Endometrial microvascular endothelial cells (primary cell): ENCODE results near the gene TIMM13. TPM values are rescaled to one million over a fixed set of nuclear protein-coding genes. Genes with fewer than 3 reads are reported as not detected.

ENCODE experiments used
- in situ Hi-C: cut with HindIII; loops from 2 replicates; pipeline ENCODE4 v1.10.0; 2017; ENCODE audit warnings: low sequenced_read_pairs, low pct_unique_long_range_greater_than_20kb; ENCODE audit errors: inconsistent ontology term
- total RNA-seq: library from RNA; depleted of rRNA; stranded (reverse); fragments of >200 nt; gene quantifications from one replicate; pipeline ENCODE4 v1.2.3, GENCODE V29; 2015; ENCODE audit errors: inconsistent ontology term

Gene TIMM13
- total RNA-seq, 1 donor from 2014 or later, result 65.0 TPM

DNA sequence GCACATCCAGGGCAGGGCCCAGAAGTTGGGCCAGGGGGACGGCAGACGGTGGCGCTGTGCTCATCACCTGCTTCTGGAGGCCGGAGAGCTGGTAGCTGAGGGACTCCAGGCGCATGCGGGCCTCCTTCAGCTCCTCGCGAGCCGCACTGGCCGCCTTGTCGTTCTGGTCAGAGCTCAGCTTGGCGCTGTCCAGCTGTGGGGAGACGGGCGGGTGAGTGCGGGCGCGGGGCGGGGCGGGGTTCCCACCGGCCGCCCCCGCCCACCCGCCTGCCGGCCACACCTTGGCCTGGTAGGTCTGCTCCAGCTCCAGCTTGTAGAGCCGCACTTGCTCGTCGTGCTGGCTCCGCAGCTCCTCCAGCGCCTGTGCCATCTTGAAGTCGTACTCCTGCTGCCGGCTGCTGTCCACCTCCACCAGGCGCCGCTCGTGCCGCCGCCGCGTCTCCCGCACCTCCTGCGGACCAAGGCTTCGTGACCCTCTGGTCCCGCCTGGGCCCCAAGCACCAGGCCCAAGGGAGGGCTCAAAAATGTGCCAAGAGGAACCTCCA, 7.4 kb upstream of the TIMM13 start:
- in situ Hi-C loops, result no loop called here

DNA sequence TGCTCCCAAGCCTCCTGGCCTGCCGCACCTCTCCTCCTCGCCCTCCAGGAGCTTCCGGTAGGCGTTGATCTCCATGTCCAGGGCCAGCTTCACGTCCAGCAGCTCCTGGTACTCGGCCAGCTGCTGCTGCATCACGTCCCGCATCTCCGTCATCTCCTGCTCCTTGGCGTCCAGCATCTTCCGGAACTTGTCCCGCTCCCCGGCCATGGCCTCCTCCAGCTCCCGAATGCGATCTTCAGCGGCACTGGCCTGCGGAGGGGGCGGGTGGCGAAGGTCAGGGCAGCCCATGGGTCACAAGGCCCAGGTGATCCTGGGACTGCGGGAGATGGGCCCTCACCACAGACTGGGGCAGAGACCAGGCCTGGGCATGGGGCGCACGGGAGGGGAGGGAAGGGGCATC, 6.9 kb upstream of the TIMM13 start:
- in situ Hi-C loops, result no loop called here

DNA sequence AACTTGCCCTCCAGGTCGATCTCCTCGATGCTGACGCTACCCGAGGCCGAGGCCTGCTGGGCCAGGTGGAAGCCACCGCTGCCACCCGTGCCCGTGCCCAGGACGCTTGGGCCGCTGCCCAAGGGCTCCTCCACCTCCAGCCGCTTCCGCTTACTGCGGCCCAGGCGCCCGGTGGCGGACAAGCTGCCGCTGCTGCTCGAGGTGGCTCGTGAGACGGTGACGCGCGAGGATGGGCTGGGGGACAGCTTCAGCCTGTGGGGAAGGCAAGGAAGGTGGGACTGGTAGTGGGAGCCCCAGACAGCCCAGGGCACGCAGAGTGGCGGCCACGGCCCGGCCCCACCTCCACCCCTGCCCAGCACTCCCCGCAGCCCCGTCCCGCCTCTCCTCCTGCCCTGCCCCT, 6.5 kb upstream of the TIMM13 start:
- in situ Hi-C loops, result no loop called here

DNA sequence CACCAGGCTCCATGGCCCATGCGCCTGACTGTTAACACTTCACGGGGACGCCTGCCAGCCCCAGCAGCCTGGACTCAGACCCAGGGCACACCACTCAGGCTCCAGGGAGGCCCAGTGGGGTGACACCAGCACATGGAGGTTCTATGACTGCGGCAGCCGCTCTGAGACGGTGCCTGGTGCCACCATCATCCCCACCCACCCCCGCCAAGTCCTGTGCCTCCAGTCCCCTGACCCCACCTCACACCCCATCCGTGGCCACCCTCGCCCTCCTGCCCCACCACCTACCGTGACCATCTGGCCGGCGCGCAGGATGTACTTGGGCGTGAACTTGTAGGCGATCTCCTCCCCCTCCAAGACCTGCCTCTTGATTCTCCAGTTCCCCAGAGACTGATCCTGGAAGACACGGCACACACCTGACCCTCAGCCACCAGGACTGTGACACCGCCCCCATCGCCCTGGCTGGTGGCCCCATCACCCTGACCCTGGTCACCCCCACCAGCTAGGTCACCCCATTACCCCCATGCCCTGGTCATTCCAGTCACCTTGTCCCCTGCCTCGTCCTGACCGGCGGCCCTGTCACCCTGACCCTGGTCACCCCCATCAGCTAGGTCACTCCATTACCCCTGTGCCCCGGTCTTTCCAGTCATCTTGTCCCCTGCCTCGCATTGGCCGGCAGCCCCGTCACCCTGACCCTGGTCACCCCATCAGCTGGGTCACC, 4.9 kb upstream of the TIMM13 start:
- in situ Hi-C loops, result no loop called here

DNA sequence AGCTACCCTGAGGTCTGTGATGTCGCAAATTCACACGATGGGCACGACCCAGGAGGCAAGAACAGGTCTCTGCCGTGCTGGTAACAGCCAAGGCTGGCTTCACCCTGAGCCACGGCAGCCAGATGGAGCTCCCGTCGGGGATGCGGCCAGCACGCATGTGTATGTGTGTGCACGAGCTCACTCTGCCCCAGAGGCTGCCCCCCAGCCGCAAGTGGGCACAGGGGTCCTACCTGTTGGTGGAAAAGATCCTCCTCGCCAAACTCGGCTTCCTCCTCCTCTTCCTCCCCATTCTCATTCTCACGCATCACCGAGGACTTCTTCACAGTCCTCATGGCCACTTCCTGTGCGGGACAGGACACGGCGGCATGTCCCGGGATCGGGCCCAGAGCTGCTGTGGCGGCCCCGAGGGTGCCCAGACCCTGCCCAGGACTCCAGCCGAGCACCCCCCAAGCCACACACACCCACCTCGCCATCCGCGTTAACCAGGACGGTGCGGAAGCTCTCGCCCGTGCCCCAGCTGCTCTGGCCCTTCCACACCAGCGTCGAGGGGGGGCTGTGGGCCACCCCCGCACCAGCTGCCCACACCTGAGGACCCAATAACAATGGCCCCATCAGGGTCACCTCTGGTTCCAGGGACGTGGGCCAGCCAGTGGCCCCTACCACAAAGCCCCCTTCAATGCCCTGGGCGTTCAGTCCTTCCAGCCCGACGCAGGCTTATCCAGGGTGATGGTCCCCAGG, 4.1 kb upstream of the TIMM13 start:
- in situ Hi-C loops, result no loop called here

DNA sequence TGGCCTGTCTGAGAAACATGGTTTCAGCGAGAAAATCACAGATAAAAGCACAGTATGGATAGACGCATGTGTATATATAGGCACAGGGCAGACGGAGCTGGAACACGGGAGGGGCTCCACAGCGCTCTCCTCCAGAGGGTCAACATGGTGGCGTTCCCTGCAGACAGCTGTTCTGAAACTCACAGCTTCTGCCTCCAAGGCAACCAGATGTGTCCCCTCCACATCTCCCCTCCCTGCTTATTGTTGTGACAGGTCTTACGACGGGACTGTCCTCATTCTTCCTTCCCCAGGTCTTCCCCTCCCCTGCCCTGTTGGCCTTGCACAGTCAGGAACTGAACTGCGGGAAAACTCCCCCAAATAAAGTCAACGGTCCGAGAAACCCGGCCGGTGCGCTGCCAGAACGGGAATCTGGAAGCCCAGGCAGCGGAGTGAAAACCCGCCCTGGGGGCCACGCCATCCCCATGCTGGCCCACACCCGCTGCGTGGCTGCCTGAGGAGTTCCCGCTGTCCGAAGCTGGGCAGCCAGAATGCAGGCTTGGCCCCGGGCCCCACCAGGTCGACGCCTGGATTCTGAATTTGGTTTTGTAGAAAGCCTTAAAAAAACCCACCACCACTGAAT, 2.6 kb upstream of the TIMM13 start:
- in situ Hi-C loops, result no loop called here

DNA sequence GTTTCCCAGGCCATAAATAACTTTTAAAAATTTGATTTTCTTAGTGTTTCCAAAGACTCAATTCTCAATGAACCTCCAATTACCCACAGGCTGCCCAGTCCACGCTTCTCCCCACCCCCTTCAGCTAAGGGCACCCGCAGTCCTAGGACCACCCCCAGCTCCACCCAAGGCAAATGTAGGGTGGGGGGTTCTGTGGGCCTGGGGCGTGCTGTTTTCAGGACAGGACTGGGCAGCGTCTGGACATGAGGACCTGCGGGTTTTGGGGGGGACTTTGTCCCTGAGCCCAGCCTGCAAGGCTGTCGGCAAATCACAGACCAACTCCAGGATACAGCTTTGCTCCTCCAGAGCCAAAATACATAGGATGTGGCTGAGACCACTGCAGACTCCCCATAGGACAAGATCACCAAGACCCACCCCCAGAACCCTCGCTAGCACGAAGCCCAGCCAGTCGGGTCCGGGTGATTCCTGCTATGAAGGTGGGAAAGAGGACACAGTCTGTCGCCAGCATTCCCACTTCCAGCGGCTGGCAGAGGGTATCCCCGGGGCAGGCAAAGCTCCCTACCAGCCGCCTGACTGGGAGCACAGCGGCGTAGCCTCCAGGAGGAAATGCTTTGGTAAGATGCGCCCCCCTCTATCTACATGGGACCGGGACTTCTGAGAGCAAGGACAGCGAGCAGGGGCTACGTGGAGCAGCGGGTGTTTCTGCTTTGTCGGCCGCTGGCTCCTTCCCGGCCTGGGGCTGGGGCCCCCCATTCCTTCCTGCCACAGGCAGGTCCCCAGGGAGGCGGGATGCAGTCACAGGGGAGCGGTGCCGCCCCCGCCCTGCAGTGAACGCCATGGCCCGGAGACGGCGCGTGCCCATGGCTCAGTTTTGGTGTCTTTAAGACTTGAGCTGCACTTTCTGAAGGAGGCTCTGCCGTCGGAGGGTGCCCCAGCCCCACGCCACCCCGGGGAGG, 1.6 kb upstream of the TIMM13 start:
- in situ Hi-C loops, result no loop called here

DNA sequence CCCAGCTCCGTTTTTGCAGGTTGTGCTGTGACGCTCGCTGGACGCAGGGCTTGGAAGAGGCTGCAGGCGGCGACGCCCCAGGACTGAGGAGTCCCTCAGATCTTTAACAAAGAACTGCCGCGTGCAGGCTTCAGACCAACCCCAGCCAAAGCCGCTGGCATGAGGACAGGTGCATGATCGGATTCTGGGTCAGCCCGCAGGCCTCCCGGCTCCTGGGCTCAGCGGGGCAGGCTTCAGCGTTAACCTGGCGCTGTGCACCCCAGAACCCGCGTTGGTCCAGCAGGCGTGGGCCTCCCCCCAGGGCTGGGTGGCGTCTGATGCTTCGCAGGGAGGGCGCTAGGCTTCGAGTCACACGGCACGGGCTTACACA, 920 bp upstream of the TIMM13 start:
- in situ Hi-C loops, result no loop called here

DNA sequence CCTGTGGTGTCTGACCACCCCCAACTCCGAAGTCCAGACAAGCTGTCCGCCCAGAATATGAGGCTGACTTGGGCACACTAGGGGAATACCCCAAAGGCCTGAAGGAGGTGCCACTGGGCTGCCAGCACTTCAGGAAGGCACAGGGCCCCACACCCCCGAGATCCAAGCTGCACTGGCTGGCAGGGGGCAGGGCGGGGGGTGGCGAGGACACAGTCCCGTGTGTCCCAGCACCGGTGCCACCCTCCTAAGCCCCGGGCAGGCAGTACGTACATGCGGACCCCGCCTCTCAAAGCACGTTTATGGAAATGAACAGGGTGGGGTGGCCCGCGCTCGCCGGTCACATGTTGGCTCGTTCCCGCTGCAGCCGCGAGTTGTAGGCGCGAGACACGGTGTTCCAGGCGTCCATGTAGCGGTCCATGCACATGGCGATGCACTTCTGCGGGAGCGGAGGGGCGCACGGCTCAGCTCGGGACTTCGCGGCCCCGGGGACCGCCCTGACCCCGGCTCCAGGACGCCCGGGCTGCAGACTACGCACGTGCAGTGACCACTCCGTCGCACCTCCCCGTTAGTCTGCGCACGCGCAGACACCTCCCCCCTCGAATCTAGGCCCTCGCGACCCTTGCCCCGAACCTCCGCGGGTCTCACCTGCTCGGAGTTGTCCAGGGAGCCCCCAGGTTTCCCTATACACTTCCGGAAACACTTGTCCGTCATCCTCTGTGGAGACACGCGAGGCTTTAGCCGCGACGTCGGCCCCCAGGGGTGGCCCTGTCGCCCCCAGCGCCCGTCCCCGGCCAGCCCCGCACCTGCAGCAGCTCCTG, 566 bp downstream of the TIMM13 start:
- in situ Hi-C loops, result no loop called here

DNA sequence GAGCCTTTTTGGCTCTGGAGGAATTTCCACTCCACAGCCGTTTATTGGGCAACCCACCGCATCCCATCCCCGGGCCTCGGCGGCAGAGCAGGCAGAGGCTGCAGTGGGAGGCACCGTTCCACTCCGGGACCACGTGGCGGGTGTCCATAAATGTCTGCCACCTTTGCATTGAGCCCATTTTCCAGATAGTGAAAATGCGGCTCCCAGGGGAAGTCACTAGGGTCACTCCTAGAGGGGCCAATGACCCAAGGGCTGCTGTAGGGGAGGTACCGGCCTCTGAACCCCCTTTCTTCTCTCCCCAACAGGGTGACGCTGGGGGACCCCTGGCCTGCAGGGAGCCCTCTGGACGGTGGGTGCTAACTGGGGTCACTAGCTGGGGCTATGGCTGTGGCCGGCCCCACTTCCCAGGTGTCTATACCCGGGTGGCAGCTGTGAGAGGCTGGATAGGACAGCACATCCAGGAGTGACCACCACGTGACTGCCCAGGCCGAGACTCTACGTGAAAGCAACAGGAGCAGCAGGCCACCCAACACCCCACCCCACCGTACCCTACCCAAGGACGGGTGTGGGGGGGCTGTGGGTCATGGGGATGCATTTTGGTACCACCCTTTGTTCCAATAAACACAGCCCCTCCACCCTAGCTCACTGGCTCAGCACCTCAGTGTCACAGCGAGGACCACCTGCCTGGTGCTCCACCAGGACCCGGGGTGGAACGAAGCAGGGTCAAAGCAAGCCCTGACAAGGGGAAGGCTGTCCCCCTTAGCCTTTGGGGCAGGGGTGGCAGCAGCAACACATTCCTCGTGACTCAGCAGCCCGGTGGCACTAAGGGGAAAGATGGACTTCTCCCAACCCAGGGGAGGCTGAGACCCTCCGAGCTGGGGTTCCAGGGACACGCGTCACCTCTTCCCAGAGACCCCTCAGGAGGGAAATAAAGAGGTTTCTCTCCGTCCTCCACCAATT, 1.5 kb downstream of the TIMM13 start:
- in situ Hi-C loops, result no loop called here

DNA sequence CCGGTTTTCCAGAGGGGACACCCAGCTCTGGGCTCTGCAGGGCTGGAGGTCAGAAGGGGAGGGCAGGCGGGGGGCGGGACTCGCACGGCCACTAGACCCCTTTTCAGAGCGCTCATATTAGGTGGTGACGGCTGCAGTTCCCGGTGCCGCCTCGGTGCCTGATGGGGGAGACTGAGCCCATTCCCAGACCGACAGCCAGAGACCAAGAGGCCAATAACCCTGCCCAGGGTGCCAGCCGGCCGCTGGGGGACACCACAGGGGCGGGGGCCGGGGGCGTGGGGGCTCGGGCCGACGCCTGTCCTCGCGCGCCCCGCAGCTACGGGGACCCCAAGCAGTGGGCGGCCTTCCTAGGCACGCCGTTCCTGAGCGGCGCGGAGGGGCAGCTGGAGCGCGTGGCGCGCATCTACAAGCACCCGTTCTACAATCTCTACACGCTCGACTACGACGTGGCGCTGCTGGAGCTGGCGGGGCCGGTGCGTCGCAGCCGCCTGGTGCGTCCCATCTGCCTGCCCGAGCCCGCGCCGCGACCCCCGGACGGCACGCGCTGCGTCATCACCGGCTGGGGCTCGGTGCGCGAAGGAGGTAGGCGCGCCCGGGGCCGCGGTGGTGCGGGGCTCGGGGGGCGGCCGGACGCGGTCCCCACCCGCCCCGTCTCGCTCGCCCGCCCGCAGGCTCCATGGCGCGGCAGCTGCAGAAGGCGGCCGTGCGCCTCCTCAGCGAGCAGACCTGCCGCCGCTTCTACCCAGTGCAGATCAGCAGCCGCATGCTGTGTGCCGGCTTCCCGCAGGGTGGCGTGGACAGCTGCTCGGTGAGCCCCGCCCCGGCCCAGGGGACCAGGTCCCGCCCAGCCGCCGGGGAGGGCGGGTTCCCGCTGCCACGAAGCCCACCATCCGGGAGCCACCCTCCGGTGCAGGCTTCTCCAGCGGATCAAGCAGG, 2.4 kb downstream of the TIMM13 start:
- in situ Hi-C loops, result no loop called here

DNA sequence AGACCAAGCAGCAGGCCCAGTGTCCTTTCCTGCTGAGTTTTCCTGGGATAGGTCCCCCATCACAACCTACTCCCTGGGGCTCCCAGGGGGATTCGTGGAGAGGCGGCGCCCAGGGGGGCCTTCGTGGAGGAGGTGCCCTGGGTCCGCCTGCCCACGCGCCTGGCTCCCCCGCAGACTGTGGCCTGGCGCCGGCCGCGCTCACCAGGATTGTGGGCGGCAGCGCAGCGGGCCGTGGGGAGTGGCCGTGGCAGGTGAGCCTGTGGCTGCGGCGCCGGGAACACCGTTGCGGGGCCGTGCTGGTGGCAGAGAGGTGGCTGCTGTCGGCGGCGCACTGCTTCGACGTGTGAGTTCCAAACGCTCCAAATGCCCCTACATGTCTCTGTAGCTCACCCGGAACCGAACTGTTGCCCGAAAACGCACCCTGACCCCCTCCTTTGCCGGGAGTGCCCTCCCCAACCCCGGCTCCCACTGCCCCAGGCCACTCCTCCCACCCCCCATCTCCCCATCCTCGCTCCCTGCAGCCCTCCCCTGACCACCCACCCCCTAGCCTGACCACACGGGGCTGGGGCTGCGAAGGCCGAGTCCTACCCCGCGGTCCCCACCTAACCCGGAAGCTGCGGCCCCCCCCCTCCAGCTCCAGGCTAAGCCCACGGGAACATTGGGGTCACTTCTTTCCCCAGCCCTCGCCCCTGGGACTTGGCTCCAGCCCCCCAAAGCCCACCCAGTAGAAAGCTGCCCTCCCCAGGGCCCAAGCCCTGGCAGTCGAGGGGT, 3.3 kb downstream of the TIMM13 start:
- in situ Hi-C loops, result no loop called here

DNA sequence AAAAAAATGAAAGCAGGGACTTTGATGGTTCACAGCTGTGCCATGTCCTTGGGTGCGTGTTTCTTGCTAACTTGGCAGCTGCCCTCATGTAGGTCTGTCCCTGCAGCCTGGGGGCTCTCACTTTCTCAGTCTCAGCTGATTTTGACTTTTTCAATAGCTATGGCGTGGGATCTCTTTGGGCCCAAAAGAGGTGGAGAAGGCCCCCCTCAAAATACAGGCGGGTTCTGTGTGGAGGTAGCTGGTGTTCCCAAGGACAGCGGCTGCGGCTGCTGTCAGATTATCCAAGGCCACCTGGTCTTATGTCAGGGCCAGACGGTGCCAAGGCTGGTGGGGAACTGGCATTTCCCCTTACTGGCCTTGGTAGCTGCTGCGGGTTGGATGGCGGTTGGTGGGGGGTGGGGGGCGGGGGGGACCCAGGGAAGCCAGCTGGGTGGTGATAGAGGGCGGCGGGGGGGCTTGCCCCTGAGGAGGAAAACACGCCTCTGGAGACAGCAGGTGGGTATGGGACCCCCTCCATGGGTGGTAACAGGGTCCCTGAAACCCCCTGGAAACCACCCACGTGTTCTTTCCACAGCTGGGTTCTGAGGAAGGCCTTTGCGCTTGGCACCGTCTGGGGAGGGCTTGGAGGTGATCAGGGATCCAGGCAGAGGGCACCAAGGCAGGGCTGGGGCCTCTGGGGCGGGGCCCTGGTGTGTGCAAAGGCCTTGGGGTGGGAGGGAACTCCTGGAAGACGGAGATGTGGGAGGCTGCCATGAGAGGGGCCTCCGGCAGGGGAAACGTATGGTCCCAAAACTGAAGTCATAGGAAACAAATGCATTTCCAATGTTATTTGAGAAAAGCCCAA, 4.1 kb downstream of the TIMM13 start:
- in situ Hi-C loops, result no loop called here

DNA sequence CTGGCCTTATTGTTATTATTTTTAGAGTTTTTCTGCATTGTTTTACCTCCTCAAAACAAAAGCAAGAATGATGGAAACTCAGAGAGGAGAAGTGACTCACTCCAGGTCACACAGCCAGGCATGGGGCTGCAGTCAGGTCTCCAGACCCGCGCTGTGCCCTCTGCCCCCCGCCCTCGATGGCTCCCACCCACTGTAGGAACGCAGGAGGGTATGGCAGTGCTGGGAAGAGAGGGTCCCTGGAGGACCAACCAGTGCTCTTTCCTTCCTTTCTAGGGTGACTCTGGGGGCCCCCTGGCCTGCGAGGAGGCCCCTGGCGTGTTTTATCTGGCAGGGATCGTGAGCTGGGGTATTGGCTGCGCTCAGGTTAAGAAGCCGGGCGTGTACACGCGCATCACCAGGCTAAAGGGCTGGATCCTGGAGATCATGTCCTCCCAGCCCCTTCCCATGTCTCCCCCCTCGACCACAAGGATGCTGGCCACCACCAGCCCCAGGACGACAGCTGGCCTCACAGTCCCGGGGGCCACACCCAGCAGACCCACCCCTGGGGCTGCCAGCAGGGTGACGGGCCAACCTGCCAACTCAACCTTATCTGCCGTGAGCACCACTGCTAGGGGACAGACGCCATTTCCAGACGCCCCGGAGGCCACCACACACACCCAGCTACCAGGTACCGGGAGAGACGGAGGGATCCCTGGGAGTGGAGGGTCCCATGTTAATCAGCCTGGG, 5.6 kb downstream of the TIMM13 start:
- in situ Hi-C loops, result no loop called here
